HCT116 (cell line): ENCODE measurements around the gene SNX3. TPM values are rescaled to one million over a fixed set of nuclear protein-coding genes. Genes with fewer than 3 reads are reported as not detected.
"Not testable (repeated sequence)": the region's sequence is repeated elsewhere in the genome, so short reads cannot be mapped to it uniquely, and the experiment has no call there.

Experiments
- ATAC-seq: fragments of 200-7000 bp; cut with Tn5 transposase; 2 replicates; pipeline ENCODE4 v1.9.1; 2020; ENCODE audit warnings: mild to moderate bottlenecking, moderate library complexity
- BruUV-seq: library from RNA; stranded (reverse); fragments of 400-500 nt; replicated peaks from 2 replicates; lab custom pipeline; 2021; lab: Mats Ljungman, UMichigan
- CTCF ChIA-PET: fragments of 300-600 bp; sonication (Branson Sonifier 250); formaldehyde crosslinking; loops from one replicate; lab custom pipeline; 2021; ENCODE audit warnings: antibody characterized with exemption; lab: Charles Lee
- POLR2A ChIA-PET: fragments of 300-600, 350-600 bp; sonication (Branson Sonifier 250); formaldehyde crosslinking; loops from one replicate; lab custom pipeline; 2021; ENCODE audit warnings: antibody characterized with exemption; lab: Charles Lee
- RAD21 ChIA-PET, 2 experiments: fragments of 300-600 bp; sonication (Branson Sonifier 250); formaldehyde crosslinking; loops; one replicate each; lab custom pipeline; 2023; ENCODE audit warnings: low total read pairs in 2 of 2; ENCODE audit not compliant: uncharacterized antibody in 2 of 2, unreplicated experiment in 2 of 2, low non-redundant PET in 1 of 2; lab: Charles Lee
- DNase-seq: peaks from one replicate; pipeline ENCODE4 v3.0.0-alpha.2; 2010; ENCODE audit warnings: low read depth, low spot score
- H2AFZ ChIP-seq: fragments of 200-600 bp; shearing (Covaris generic), sonication (generic); 2 replicates; pipeline ENCODE4 v1.6.1; 2017; ENCODE audit warnings: low read depth, mixed run types, mixed read lengths, antibody characterized with exemption, low read length; ENCODE audit not compliant: poor library complexity, severe bottlenecking
- H3K27ac ChIP-seq: 2 replicates; pipeline ENCODE4 v1.5.1; 2012; ENCODE audit warnings: low read depth, low read length
- H3K27me3 ChIP-seq: fragments of 200-600 bp; sonication (generic); 2 replicates; pipeline ENCODE4 v1.6.1; 2016; ENCODE audit warnings: mixed run types, low read length, mixed read lengths; ENCODE audit not compliant: insufficient read depth
- H3K36me3 ChIP-seq, 2 experiments: fragments of 200-500 bp in 1 of 2; fragments of 200-600 bp in 1 of 2; sonication (Bioruptor generic) in 1 of 2; sonication (generic) in 1 of 2; 2 replicates each; pipeline versions ENCODE4 v1.5.1 to v1.6.1; 2014 to 2016; ENCODE audit warnings: low read length in 2 of 2, inconsistent platforms in 1 of 2, mixed read lengths in 1 of 2, mixed run types in 1 of 2; ENCODE audit not compliant: insufficient read depth in 2 of 2, control insufficient read depth in 1 of 2
- H3K4me1 ChIP-seq, 2 experiments: fragments of 200-600 bp in 1 of 2; sonication (generic) in 1 of 2; 2 replicates each; pipeline versions ENCODE4 v1.5.1 to v1.6.1; 2012 to 2017; ENCODE audit warnings: low read length in 2 of 2, inconsistent platforms in 1 of 2, mild to moderate bottlenecking in 1 of 2, mixed read lengths in 1 of 2, mixed run types in 1 of 2, moderate library complexity in 1 of 2; ENCODE audit not compliant: insufficient read depth in 2 of 2, control insufficient read depth in 1 of 2
- H3K4me2 ChIP-seq: fragments of 200-600 bp; sonication (generic); 2 replicates; pipeline ENCODE4 v1.6.1; 2017; ENCODE audit warnings: mixed run types, low read length, mixed read lengths
- H3K4me3 ChIP-seq, 2 experiments: fragments of 200-600 bp in 1 of 2; sonication (generic) in 1 of 2; replicated peaks in 1 of 2; 2 replicates each; pipeline ENCODE4 v1.5.1; 2011 to 2016; ENCODE audit warnings: low read length in 2 of 2, control low read depth in 1 of 2, low read depth in 1 of 2, mild to moderate bottlenecking in 1 of 2, mixed read lengths in 1 of 2, mixed run types in 1 of 2
- H3K79me2 ChIP-seq: fragments of 200-600 bp; sonication (generic); 2 replicates; pipeline ENCODE4 v1.6.1; 2017; ENCODE audit warnings: mild to moderate bottlenecking, mixed run types, low read length, moderate library complexity, mixed read lengths; ENCODE audit not compliant: insufficient read depth
- H3K9ac ChIP-seq: fragments of 200-600 bp; sonication (generic); 2 replicates; pipeline ENCODE4 v1.6.1; 2016; ENCODE audit warnings: low read length, mixed read lengths
- H3K9me2 ChIP-seq: fragments of 200-600 bp; sonication (generic), shearing (Covaris generic); 2 replicates; pipeline ENCODE4 v1.6.1; 2017; ENCODE audit warnings: mixed run types, mild to moderate bottlenecking, moderate library complexity; ENCODE audit not compliant: insufficient read depth
- H3K9me3 ChIP-seq, 2 experiments: fragments of 200-500 bp in 1 of 2; fragments of 200-600 bp in 1 of 2; sonication (Bioruptor generic) in 1 of 2; sonication (generic) in 1 of 2; 2 replicates each; pipeline ENCODE4 v1.6.1; 2014 to 2017; ENCODE audit warnings: low read length in 2 of 2, mixed read lengths in 2 of 2, inconsistent platforms in 1 of 2, low read depth in 1 of 2, mild to moderate bottlenecking in 1 of 2, mixed run types in 1 of 2, moderate library complexity in 1 of 2; ENCODE audit not compliant: control insufficient read depth in 1 of 2, insufficient read depth in 1 of 2
- H4K20me1 ChIP-seq: fragments of 200-600 bp; sonication (generic), shearing (Covaris generic); 2 replicates; pipeline ENCODE4 v1.6.1; 2017; ENCODE audit warnings: mixed run types, mild to moderate bottlenecking, moderate library complexity; ENCODE audit not compliant: insufficient read depth
- CBX3 ChIP-seq: IDR thresholded peaks from 2 replicates; pipeline ENCODE4 v1.6.1; 2012; ENCODE audit warnings: low read depth
- CEBPB ChIP-seq: IDR thresholded peaks from 2 replicates; pipeline ENCODE4 v1.6.1; 2012; ENCODE audit warnings: low read depth
- CTCF ChIP-seq, 3 experiments: fragments of 200-600 bp in 1 of 3; sonication (generic) in 1 of 3; IDR thresholded peaks in 2 of 3; conservative IDR thresholded peaks in 1 of 3; 2 replicates each; pipeline ENCODE4 v1.5.1; 2012 to 2017; ENCODE audit warnings: low read depth in 2 of 3, low read length in 2 of 3, antibody characterized with exemption in 1 of 3, borderline replicate concordance in 1 of 3, control low read depth in 1 of 3, mild to moderate bottlenecking in 1 of 3, mixed read lengths in 1 of 3, mixed run types in 1 of 3, moderate library complexity in 1 of 3; ENCODE audit not compliant: insufficient read depth in 1 of 3
- ELF1 ChIP-seq: IDR thresholded peaks from 2 replicates; pipeline ENCODE4 v1.6.1; 2012; ENCODE audit warnings: low read depth, borderline replicate concordance
- EZH2 ChIP-seq: fragments of 200-600 bp; sonication (generic); IDR thresholded peaks from 2 replicates; pipeline ENCODE4 v1.6.1; 2017; ENCODE audit warnings: antibody characterized with exemption, mixed run types
- FOSL1 ChIP-seq: IDR thresholded peaks from 2 replicates; pipeline ENCODE4 v1.6.1; 2012; ENCODE audit warnings: low read depth
- POLR2A ChIP-seq: IDR thresholded peaks from 2 replicates; pipeline ENCODE4 v1.7.0; 2011; ENCODE audit warnings: borderline replicate concordance; ENCODE audit not compliant: insufficient read depth, insufficient read length; ENCODE audit errors: extremely low read depth
- POLR2AphosphoS5 ChIP-seq: IDR thresholded peaks from 2 replicates; pipeline ENCODE4 v1.6.1; 2011; ENCODE audit warnings: mild to moderate bottlenecking, low read depth, low read length, moderate library complexity
- SP1 ChIP-seq: IDR thresholded peaks from 2 replicates; pipeline ENCODE4 v1.6.1; 2012; ENCODE audit warnings: low read depth
- TCF7L2 ChIP-seq: IDR thresholded peaks from 2 replicates; pipeline ENCODE4 v1.7.0; 2011; ENCODE audit warnings: borderline replicate concordance, inconsistent platforms; ENCODE audit not compliant: insufficient read depth, insufficient read length; ENCODE audit errors: extremely low read depth
- YY1 ChIP-seq: IDR thresholded peaks from 2 replicates; pipeline ENCODE4 v1.6.1; 2011; ENCODE audit warnings: low read length, low read depth, moderate library complexity, mild to moderate bottlenecking; ENCODE audit not compliant: insufficient replicate concordance; ENCODE audit errors: extremely low read depth
- ZBTB33 ChIP-seq: IDR thresholded peaks from 2 replicates; pipeline ENCODE4 v1.6.1; 2011; ENCODE audit warnings: mild to moderate bottlenecking, low read length, moderate library complexity; ENCODE audit not compliant: insufficient replicate concordance; ENCODE audit errors: extremely low read depth
- ZFX ChIP-seq: fragments of 450-650 bp; IDR thresholded peaks from 2 replicates; pipeline ENCODE4 v1.6.1; 2017
- ZNF274 ChIP-seq: fragments of 200-500 bp; sonication (Bioruptor generic); IDR thresholded peaks from 2 replicates; pipeline ENCODE4 v1.6.1; 2014; ENCODE audit warnings: mild to moderate bottlenecking, low read depth, low read length, inconsistent platforms
- intact Hi-C: fragments of 100-400 bp; cut with micrococcal nuclease; formaldehyde crosslinking; loops from 2 replicates; pipeline ENCODE4 v1.10.0; 2022
- total RNA-seq: library from RNA; stranded (reverse); gene quantifications from one replicate; pipeline ENCODE4 v1.2.1, GENCODE V29; 2021; ENCODE audit not compliant: unreplicated experiment
- TF ChIP-seq, protein P1 (sequence below): IDR thresholded peaks from 2 replicates; pipeline ENCODE4 v1.6.1; 2012

The SNX3 gene
- total RNA-seq, 1 experiment from 2014 or later: 111 TPM

- no peak for TF ChIP-seq CTCF (IDR thresholded peaks at IDR 0.05 in 2 of 3, conservative IDR thresholded peaks at IDR 0.05 in 1 of 3; ENCODE audit: borderline replicate concordance in 1 of 3, insufficient read depth in 1 of 3, low read depth in 2 of 3, low read length in 2 of 3)
- TF ChIP-seq POLR2AphosphoS5: peak; percentile 91
- TF ChIP-seq ZFX: peak; percentile 30; the same call in 1 of the 2 replicates
- peak; percentile 83 for TF ChIP-seq ELF1
Measured at GRCh38 chr6:108260809-108261569, at the start of gene SNX3 (continued).

GRCh38 chr6:108309844-108310243, 49.0 kb upstream of the SNX3 start:
- Histone ChIP-seq H3K9ac (no peak overlapping the region), H3K4me1 (peaks cover 0 to 11% of the 10 kb centered on the region in 2 experiments; a peak in 2 of 4 replicates), H3K4me2 (no peak overlapping the region), H3K9me3 (no peaks in the 10 kb centered on the region), H3K79me2 (no peaks in the 10 kb centered on the region), H2AFZ (no peak overlapping the region), H3K27me3 (no peaks in the 10 kb centered on the region), H3K36me3 (no peaks in the 10 kb centered on the region), H3K9me2 (no peaks in the 10 kb centered on the region), H3K27ac (no peak overlapping the region), H4K20me1 (no peaks in the 10 kb centered on the region), H3K4me3 (no peak overlapping the region)
- DNase-seq (no peak), ATAC-seq (no peak)
- no TSS peak for BruUV-seq
- ChIA-PET POLR2A (interaction anchor here (0.6 kb wide), 1 partner anchor 25 kb away, joined by 6 read pairs; no protein-coding TSS in a partner anchor), CTCF (no interaction called here), RAD21 (no interaction called here)
- TF ChIP-seq CEBPB: no peak
- TF ChIP-seq YY1: no peak
- TF ChIP-seq POLR2A: no peak
- no peak for TF ChIP-seq CBX3
- no peak for TF ChIP-seq ZBTB33
- TF ChIP-seq TCF7L2: no peak
- no peak for TF ChIP-seq FOSL1
- TF ChIP-seq EZH2: no peak
- no peak for TF ChIP-seq SP1
- TF ChIP-seq, protein P1, sequence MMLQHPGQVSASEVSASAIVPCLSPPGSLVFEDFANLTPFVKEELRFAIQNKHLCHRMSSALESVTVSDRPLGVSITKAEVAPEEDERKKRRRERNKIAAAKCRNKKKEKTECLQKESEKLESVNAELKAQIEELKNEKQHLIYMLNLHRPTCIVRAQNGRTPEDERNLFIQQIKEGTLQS: no peak
- TF ChIP-seq ELF1: no peak
- TF ChIP-seq ZFX: no peak
- no peak for TF ChIP-seq ZNF274
- intact Hi-C loops: no loop called here

GRCh38 chr6:108308641-108309040, 47.8 kb upstream of the SNX3 start:
- H3K9ac ChIP-seq, POLR2A ChIA-PET, intact Hi-C loops, H3K4me3 ChIP-seq, H3K27ac ChIP-seq, H3K36me3 ChIP-seq, H3K9me2 ChIP-seq, DNase-seq, CTCF ChIA-PET, H4K20me1 ChIP-seq, H3K27me3 ChIP-seq, H2AFZ ChIP-seq, BruUV-seq, RAD21 ChIA-PET, H3K9me3 ChIP-seq, H3K79me2 ChIP-seq: not testable (repeated sequence)
- Histone ChIP-seq H3K4me2 (peak overlapping the region; percentile 50), H3K4me1 (peaks cover 0 to 11% of the 10 kb centered on the region in 2 experiments; a peak in 2 of 4 replicates)
- peak; percentile 52 for ATAC-seq
